Measurements from ENCODE around the gene NFAT5. TPM values are rescaled to one million over a fixed set of nuclear protein-coding genes. Genes with fewer than 3 reads are reported as not detected.

The NFAT5 gene
- total and polyA plus RNA-seq, 9 of the 15 experiments (the other 6 are each of a cell fraction or from before 2014, with no cell fraction given), result 0.78 to 20.5 (median 12.4) TPM

- H3K4me3 ChIP-seq, result peak overlapping the region; percentile 98
- DNase-seq (ENCODE audit: extremely low read depth in 1 of 4, low spot score in 3 of 4) (peak in 2 of 4 experiments; percentile 27 to 44), ATAC-seq (peak; percentile 8), FAIRE-seq (no peak)
- H3K9ac ChIP-seq (ENCODE audit: insufficient read depth in 1 of 2, low read depth in 2 of 2, low read length in 2 of 2), result peak overlapping the region; percentile 90 to 98
- no peaks in the 10 kb centered on the region for H3K9me1 ChIP-seq (ENCODE audit: control insufficient read depth, insufficient read depth, low read length)
- peaks cover 73% of the 10 kb centered on the region for H3K79me2 ChIP-seq (ENCODE audit: control insufficient read depth, insufficient read depth, low read length)
- no peaks in the 10 kb centered on the region for H3K27me3 ChIP-seq (ENCODE audit: control insufficient read depth in 2 of 2, insufficient read depth in 2 of 2, low read length in 2 of 2)
- intact Hi-C loops (cut with micrococcal nuclease), result loop anchor here (5.0 kb wide), 1 partner anchor 170 kb away; no protein-coding TSS in a partner anchor
- ChIA-PET POLR2A (interaction anchor here (0.6 to 6.5 kb wide), 9 partner anchors 11 to 63 kb away, joined by 3 to 31 read pairs (median 3); no protein-coding TSS in a partner anchor), CTCF (ENCODE audit: low intra/inter-chr PET ratio) (no interaction called here)
- H4K20me1 ChIP-seq (replicated peaks; ENCODE audit: control insufficient read depth, insufficient read depth, low read length), result no peaks in the 10 kb centered on the region
- peak overlapping the region; percentile 75 for H3K4me2 ChIP-seq (ENCODE audit: insufficient read depth, low read length)
- H3K9me3 ChIP-seq (replicated peaks; ENCODE audit: control insufficient read depth, insufficient read depth, low read depth, low read length), result no peaks in the 10 kb centered on the region
- H3K4me1 ChIP-seq (replicated peaks in 1 of 2; ENCODE audit: control insufficient read depth in 2 of 2, insufficient read depth in 2 of 2, low read length in 2 of 2), result peaks cover 9 to 20% of the 10 kb centered on the region in 2 experiments
- peak overlapping the region; percentile 60 for H2AFZ ChIP-seq (ENCODE audit: low read depth, low read length)
- peaks cover 17% of the 10 kb centered on the region for H3K36me3 ChIP-seq (ENCODE audit: control insufficient read depth, insufficient read depth, low read length)
- in situ Hi-C loops (cut with MboI), result no loop called here
- H3K27ac ChIP-seq (ENCODE audit: extremely low read depth, low read depth, low read length), result peak overlapping the region; percentile 97
- BruUV-seq (replicated peaks), result TSS peak; percentile 45
- under 1% methylated on average over 9 of the region's 9 CpGs for WGBS (ENCODE audit: insufficient coverage, low coverage, missing lambda C conversion rate)
- TF ChIP-seq JUND (IDR thresholded peaks at IDR 0.05; ENCODE audit: borderline replicate concordance, low read depth, low read length) (no peak), JUND (tag; IDR thresholded peaks at IDR 0.05; ENCODE audit: borderline replicate concordance, low read depth, low read length) (no peak), MLLT1 (IDR thresholded peaks at IDR 0.05) (peak in 1 of 2 experiments; percentile 81; a peak in 2 of 4 replicates), PKNOX1 (IDR thresholded peaks at IDR 0.05) (no peak), SRSF9 (IDR thresholded peaks at IDR 0.05; ENCODE audit: borderline replicate concordance, low read depth, low read length) (no peak), PBX2 (CRISPR knock-in tag; IDR thresholded peaks at IDR 0.05; ENCODE audit: low read depth) (no peak), PBX2 (tag; conservative IDR thresholded peaks at IDR 0.05; ENCODE audit: low read depth) (no peak), CTCF (IDR thresholded peaks at IDR 0.05 in 2 of 3, conservative IDR thresholded peaks at IDR 0.05 in 1 of 3; ENCODE audit: insufficient read depth in 2 of 3, low read depth in 1 of 3, low read length in 3 of 3) (peak in 2 of 3 experiments; percentile 23 to 35; a peak in 2 of 6 replicates), ZFPM2 (CRISPR knock-in tag; IDR thresholded peaks at IDR 0.05) (no peak), EP300 (IDR thresholded peaks at IDR 0.05; ENCODE audit: low read length) (no peak), ZNF639 (CRISPR knock-in tag; conservative IDR thresholded peaks at IDR 0.05 in 1 of 2, IDR thresholded peaks at IDR 0.05 in 1 of 2) (no peak), NCOA1 (IDR thresholded peaks at IDR 0.05; ENCODE audit: low read depth) (no peak)
These were observed 1.4 kb downstream of the NFAT5 start for GRCh38 chr16:69566981-69567680.

Data from K562 (cell line).